Activated CD4-positive, alpha-beta T cell treated with anti-CD3 and anti-CD28 coated beads for 24 hours (primary cell): Measurements from ENCODE around the gene SLC4A4.

Experiments
- DNase-seq, 2 donors: peaks; one replicate each; pipeline ENCODE4 v3.0.0-alpha.2; 2020; ENCODE audit warnings: low read depth in 2 of 2

The SLC4A4 gene

GRCh38 chr4:71469541-71469940 is 130.7 kb downstream of the SLC4A4 start:
- no peak for DNase-seq

GRCh38 chr4:71470524-71470923 is 131.7 kb downstream of the SLC4A4 start:
- DNase-seq, result no peak

- no peak for DNase-seq
These were observed 134.1 kb downstream of the SLC4A4 start for GRCh38 chr4:71472946-71473345.

- no peak for DNase-seq
These were observed 134.9 kb downstream of the SLC4A4 start for GRCh38 chr4:71473541-71474240.

GRCh38 chr4:71474731-71475130 is 135.9 kb downstream of the SLC4A4 start:
- no peak for DNase-seq

- DNase-seq, result no peak
These were observed 137.4 kb downstream of the SLC4A4 start for GRCh38 chr4:71476240-71476639.

GRCh38 chr4:71486550-71487343 is 147.9 kb downstream of the SLC4A4 start:
- DNase-seq, result no peak

GRCh38 chr4:71487344-71487920 is 148.6 kb downstream of the SLC4A4 start:
- DNase-seq, result no peak

- no peak for DNase-seq
These were observed 155.7 kb downstream of the SLC4A4 start for GRCh38 chr4:71494539-71494938.

- DNase-seq, result no peak
These were observed 156.6 kb downstream of the SLC4A4 start for GRCh38 chr4:71495454-71495853.

- DNase-seq, result no peak
These were observed 158.3 kb downstream of the SLC4A4 start for GRCh38 chr4:71497078-71497477.

- no peak for DNase-seq
These were observed 159.2 kb downstream of the SLC4A4 start for GRCh38 chr4:71498002-71498401.

- DNase-seq, result no peak
These were observed 159.8 kb downstream of the SLC4A4 start for GRCh38 chr4:71498625-71499024.

GRCh38 chr4:71501992-71502391 is 163.2 kb downstream of the SLC4A4 start:
- no peak for DNase-seq

GRCh38 chr4:71518283-71518989 is 179.6 kb downstream of the SLC4A4 start:
- DNase-seq, result no peak

- no peak for DNase-seq
These were observed 181.5 kb downstream of the SLC4A4 start for GRCh38 chr4:71520308-71520707.

- DNase-seq, result no peak
These were observed 182.0 kb downstream of the SLC4A4 start for GRCh38 chr4:71520850-71521249.

GRCh38 chr4:71524756-71525155 is 185.9 kb downstream of the SLC4A4 start:
- no peak for DNase-seq

- DNase-seq, result no peak
These were observed 188.0 kb downstream of the SLC4A4 start for GRCh38 chr4:71526637-71527406.

GRCh38 chr4:71532407-71532806 is 193.6 kb downstream of the SLC4A4 start:
- no peak for DNase-seq

GRCh38 chr4:71533121-71533520 is 194.3 kb downstream of the SLC4A4 start:
- DNase-seq, result no peak
